HEK293 (cell line): ENCODE results near the gene PARD3.

Experiments used
- CTCF ChIA-PET: fragments of 350-600 bp; formaldehyde crosslinking; extraction: SDS; loops from one replicate; lab custom pipeline; 2021; ENCODE audit warnings: antibody characterized with exemption; lab: Yijun Ruan, JAX
- POLR2A ChIA-PET: fragments of 300-600 bp; formaldehyde crosslinking; extraction: SDS; loops from one replicate; lab custom pipeline; 2020; ENCODE audit warnings: antibody characterized with exemption, inconsistent platforms; lab: Yijun Ruan, JAX
- H3K27ac ChIP-seq: fragments of 200-500 bp; sonication (Bioruptor generic); 2 replicates; pipeline ENCODE4 v1.5.1; 2014; ENCODE audit warnings: low read depth, low read length, control low read depth, inconsistent platforms; ENCODE audit errors: extremely low read depth
- H3K36me3 ChIP-seq, 2 experiments: fragments of 200-500 bp in 1 of 2; sonication (Bioruptor generic) in 1 of 2; 1 replicate in 1 of 2; 2 replicates in 1 of 2; pipeline ENCODE4 v1.5.1; 2014 to 2017; ENCODE audit warnings: inconsistent platforms in 2 of 2, low read length in 2 of 2; ENCODE audit not compliant: control insufficient read depth in 2 of 2, insufficient read depth in 1 of 2
- H3K4me1 ChIP-seq: fragments of 200-500 bp; sonication (Bioruptor generic); 2 replicates; pipeline ENCODE4 v1.5.1; 2014; ENCODE audit warnings: mild to moderate bottlenecking, low read length, inconsistent platforms; ENCODE audit not compliant: control insufficient read depth, insufficient read depth
- H3K4me3 ChIP-seq: 2 replicates; pipeline ENCODE4 v1.5.1; 2011; ENCODE audit warnings: low read depth, mild to moderate bottlenecking, control low read depth, low read length, moderate library complexity
- H3K9me3 ChIP-seq: fragments of 200-500 bp; sonication (Bioruptor generic); 2 replicates; pipeline ENCODE4 v1.5.1; 2014; ENCODE audit warnings: low read depth, low read length, inconsistent platforms; ENCODE audit not compliant: control insufficient read depth, insufficient read depth
- AEBP2 ChIP-seq: fragments of 450-650 bp; formaldehyde crosslinking; IDR thresholded peaks from 2 replicates; pipeline ENCODE4 v1.5.1; 2016; ENCODE audit warnings: missing biosample characterization, missing genetic modification characterization, borderline replicate concordance
- BCL11A ChIP-seq: fragments of 450-650 bp; formaldehyde crosslinking; IDR thresholded peaks from 2 replicates; pipeline ENCODE4 v1.5.1; 2016; ENCODE audit warnings: low read depth, missing biosample characterization, missing genetic modification characterization
- GLI2 ChIP-seq: fragments of 450-650 bp; formaldehyde crosslinking; IDR thresholded peaks from 2 replicates; pipeline ENCODE4; 2017; ENCODE audit warnings: missing biosample characterization, missing genetic modification characterization, low read depth, borderline replicate concordance
- GLI4 ChIP-seq: fragments of 450-650 bp; formaldehyde crosslinking; IDR thresholded peaks from 2 replicates; pipeline ENCODE4 v1.5.1; 2016; ENCODE audit warnings: missing biosample characterization, missing genetic modification characterization
- ZNF114 ChIP-seq: fragments of 450-650 bp; formaldehyde crosslinking; IDR thresholded peaks from 2 replicates; pipeline ENCODE4 v1.5.0; 2017; ENCODE audit warnings: missing biosample characterization, missing genetic modification characterization
- ZNF138 ChIP-seq: fragments of 450-650 bp; formaldehyde crosslinking; IDR thresholded peaks from 2 replicates; pipeline ENCODE4 v1.5.1; 2016; ENCODE audit warnings: missing biosample characterization, missing genetic modification characterization, borderline replicate concordance
- ZNF146 ChIP-seq: fragments of 450-650 bp; formaldehyde crosslinking; IDR thresholded peaks from 2 replicates; pipeline ENCODE4 v1.5.1; 2016; ENCODE audit warnings: missing biosample characterization, missing genetic modification characterization
- ZNF416 ChIP-seq: fragments of 450-650 bp; formaldehyde crosslinking; IDR thresholded peaks from 2 replicates; pipeline ENCODE4 v1.5.1; 2016; ENCODE audit warnings: missing biosample characterization, missing genetic modification characterization
- ZNF426 ChIP-seq: fragments of 450-650 bp; formaldehyde crosslinking; IDR thresholded peaks from 2 replicates; pipeline ENCODE4 v1.5.1; 2017; ENCODE audit warnings: missing biosample characterization, missing genetic modification characterization, mild to moderate bottlenecking, inconsistent platforms, moderate library complexity
- ZNF501 ChIP-seq: fragments of 450-650 bp; formaldehyde crosslinking; IDR thresholded peaks from 2 replicates; pipeline ENCODE4 v1.5.1; 2016; ENCODE audit warnings: missing biosample characterization, missing genetic modification characterization
- ZNF513 ChIP-seq: fragments of 450-650 bp; IDR thresholded peaks from 2 replicates; pipeline ENCODE4 v1.5.1; 2018; ENCODE audit warnings: missing biosample characterization, missing genetic modification characterization
- ZNF555 ChIP-seq: fragments of 450-650 bp; formaldehyde crosslinking; conservative IDR thresholded peaks from 2 replicates; pipeline ENCODE4 v1.5.1; 2017; ENCODE audit warnings: missing biosample characterization, mild to moderate bottlenecking, missing genetic modification characterization, inconsistent platforms
- ZNF561 ChIP-seq: fragments of 450-650 bp; IDR thresholded peaks from 2 replicates; pipeline ENCODE4 v1.5.1; 2018; ENCODE audit warnings: missing biosample characterization, missing genetic modification characterization, borderline replicate concordance
- ZNF629 ChIP-seq: fragments of 450-650 bp; formaldehyde crosslinking; IDR thresholded peaks from 2 replicates; pipeline ENCODE4 v1.5.1; 2017; ENCODE audit warnings: missing biosample characterization, missing genetic modification characterization
- ZNF837 ChIP-seq: fragments of 450-650 bp; formaldehyde crosslinking; IDR thresholded peaks from 2 replicates; pipeline ENCODE4 v1.5.1; 2016; ENCODE audit warnings: missing biosample characterization, missing genetic modification characterization
- TF ChIP-seq, protein P1 (sequence below): fragments of 450-650 bp; formaldehyde crosslinking; IDR thresholded peaks from 2 replicates; pipeline ENCODE4 v1.5.1; 2017; ENCODE audit warnings: missing biosample characterization, missing genetic modification characterization
- TF ChIP-seq, protein P2 (sequence below): fragments of 450-650 bp; formaldehyde crosslinking; IDR thresholded peaks from 2 replicates; pipeline ENCODE4 v1.5.1; 2016; ENCODE audit warnings: missing biosample characterization, missing genetic modification characterization
- TF ChIP-seq, protein P3 (sequence below): fragments of 450-650 bp; formaldehyde crosslinking; IDR thresholded peaks from 2 replicates; pipeline ENCODE4 v1.5.1; 2017; ENCODE audit warnings: missing biosample characterization, missing genetic modification characterization
- TF ChIP-seq, protein P4 (sequence below): fragments of 450-650 bp; formaldehyde crosslinking; IDR thresholded peaks from 2 replicates; pipeline ENCODE4 v1.5.1; 2016; ENCODE audit warnings: missing biosample characterization, missing genetic modification characterization

Gene PARD3

DNA sequence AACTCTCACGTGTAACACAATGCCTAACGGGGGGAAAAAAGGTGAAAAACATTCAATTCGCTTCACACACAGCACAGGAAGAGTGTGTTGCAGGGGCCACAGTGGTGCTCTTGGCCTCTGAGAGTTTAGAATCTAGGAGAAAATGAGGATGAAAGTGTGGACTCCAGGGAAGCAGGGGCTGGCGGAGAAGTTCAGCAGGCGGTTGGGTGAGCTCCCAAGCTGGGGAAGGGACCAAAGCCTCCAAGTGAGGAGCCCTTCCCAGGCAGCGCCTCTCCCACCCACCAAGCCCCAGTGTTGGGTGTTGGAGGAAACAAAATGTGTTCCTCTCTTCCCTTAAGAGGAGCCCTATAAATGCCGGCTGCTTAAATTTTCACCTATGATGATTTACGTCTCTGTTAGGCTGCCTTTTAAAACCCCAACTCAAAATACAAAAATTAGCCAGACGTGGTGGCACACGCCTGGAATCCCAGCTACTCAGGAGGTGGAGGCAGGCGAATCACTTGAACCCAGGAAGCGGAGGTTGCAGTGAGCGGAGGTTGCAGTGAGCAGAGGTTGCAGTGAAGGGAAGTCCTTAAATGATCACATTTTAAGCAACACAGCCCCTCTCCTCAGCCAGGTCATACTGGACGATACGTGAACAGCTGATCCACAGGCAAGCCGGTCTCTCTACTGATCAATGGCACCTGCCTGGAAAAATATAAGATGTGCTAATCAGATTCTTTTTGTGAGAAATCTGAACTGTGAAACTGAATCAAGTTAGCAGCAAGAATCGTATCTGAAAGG, 735.2 kb downstream of the PARD3 start (continued):
- TF ChIP-seq BCL11A (no peak), ZNF629 (tag by site-specific recombination) (no peak), ZNF416 (tag by site-specific recombination) (no peak), ZNF146 (tag by site-specific recombination) (no peak), ZNF837 (tag by site-specific recombination) (no peak), GLI4 (no peak), ZNF501 (tag by site-specific recombination) (no peak), GLI2 (tag by site-specific recombination) (no peak)
- TF ChIP-seq, protein P1, sequence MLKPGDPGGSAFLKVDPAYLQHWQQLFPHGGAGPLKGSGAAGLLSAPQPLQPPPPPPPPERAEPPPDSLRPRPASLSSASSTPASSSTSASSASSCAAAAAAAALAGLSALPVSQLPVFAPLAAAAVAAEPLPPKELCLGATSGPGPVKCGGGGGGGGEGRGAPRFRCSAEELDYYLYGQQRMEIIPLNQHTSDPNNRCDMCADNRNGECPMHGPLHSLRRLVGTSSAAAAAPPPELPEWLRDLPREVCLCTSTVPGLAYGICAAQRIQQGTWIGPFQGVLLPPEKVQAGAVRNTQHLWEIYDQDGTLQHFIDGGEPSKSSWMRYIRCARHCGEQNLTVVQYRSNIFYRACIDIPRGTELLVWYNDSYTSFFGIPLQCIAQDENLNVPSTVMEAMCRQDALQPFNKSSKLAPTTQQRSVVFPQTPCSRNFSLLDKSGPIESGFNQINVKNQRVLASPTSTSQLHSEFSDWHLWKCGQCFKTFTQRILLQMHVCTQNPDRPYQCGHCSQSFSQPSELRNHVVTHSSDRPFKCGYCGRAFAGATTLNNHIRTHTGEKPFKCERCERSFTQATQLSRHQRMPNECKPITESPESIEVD = no peak

DNA sequence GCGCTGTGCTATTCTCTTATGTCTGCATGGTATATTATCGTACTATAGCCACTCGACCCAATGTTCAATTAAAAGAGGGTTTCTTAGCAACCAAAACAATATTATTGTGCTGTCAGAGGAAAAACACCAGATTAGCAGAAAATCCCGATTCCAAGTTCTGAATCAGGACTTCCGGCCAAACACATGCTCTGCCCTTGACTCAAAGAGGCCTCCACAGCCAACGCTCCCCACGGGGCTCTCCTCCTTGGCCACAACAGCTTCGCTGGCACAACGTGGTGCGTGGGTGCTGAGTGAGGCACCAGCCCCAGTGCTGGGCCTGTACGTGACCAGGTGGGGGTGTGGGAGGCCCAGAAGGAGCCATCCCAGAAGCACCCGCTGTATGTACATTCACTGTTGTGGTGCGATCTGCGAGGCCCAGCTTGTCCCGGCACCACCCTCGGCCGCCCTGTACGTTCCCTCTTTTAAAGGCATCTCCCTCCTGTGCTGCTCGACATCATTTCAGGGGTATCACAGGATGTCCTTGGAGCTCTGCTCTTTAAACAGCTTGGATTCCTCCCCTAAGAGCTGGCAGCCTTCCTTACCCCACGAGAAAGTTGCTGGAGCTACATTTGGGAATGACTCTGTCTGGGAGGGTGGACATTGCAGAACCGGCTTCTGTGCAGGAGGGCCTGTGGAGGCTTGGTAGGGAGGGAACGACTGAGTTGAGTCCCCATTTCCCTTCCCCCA, 736.2 kb downstream of the PARD3 start:
- no peak overlapping the region for H3K27ac ChIP-seq
- H3K4me1 ChIP-seq = no peaks in the 10 kb centered on the region
- TF ChIP-seq ZNF138 (no peak), ZNF513 (no peak)
- ChIA-PET POLR2A (no interaction called here), CTCF (no interaction called here)
- H3K9me3 ChIP-seq = no peaks in the 10 kb centered on the region
- no peak overlapping the region for H3K4me3 ChIP-seq
- no peaks in the 10 kb centered on the region for H3K36me3 ChIP-seq

DNA sequence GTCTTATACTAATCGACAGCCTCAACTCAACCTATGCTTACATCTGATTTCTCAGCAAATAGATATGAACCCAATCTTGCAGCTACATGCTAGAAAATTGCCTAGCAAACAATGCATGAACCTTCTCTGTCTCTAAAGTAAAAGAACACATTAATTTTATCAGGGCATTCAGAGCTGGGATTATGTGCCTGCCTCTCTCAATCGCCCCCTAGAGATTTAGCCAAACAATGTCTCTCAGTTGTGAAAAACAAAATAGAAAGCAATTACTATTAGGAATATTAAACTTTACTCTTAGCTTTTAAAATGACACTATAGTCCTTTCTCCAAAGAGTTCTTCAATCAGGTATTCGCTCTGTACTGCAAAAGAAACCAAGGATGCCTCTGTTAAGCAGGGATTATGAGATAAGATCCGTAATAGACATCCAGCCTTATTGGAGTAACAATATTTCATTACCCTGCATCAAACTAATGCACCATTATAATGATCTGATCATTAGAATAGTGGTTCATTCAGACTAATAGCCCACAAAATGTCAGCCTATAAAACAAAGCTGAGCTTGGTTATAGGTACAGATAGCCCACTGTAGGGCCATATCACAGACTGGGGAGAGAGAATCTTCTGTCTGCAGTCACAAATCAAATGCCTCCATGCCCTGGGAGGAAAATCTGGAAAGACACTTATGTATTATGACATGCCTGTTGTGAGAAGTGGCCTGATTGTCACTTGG, 736.9 kb downstream of the PARD3 start:
- H3K4me3 ChIP-seq = no peak overlapping the region
- no peaks in the 10 kb centered on the region for H3K36me3 ChIP-seq
- ChIA-PET CTCF (interaction anchor here (0.7 kb wide), 1 partner anchor 14 kb away, joined by 3 read pairs; no protein-coding TSS in a partner anchor), POLR2A (no interaction called here)
- no peak overlapping the region for H3K27ac ChIP-seq
- H3K4me1 ChIP-seq = no peaks in the 10 kb centered on the region
- no peaks in the 10 kb centered on the region for H3K9me3 ChIP-seq
- TF ChIP-seq, protein P2, sequence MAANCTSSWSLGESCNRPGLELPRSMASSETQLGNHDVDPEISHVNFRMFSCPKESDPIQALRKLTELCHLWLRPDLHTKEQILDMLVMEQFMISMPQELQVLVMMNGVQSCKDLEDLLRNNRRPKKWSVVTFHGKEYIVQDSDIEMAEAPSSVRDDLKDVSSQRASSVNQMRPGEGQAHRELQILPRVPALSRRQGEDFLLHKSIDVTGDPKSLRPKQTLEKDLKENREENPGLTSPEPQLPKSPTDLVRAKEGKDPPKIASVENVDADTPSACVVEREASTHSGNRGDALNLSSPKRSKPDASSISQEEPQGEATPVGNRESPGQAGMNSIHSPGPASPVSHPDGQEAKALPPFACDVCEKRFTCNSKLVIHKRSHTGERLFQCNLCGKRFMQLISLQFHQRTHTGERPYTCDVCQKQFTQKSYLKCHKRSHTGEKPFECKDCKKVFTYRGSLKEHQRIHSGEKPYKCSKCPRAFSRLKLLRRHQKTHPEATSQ (tag by site-specific recombination) = no peak
- TF ChIP-seq, protein P3, sequence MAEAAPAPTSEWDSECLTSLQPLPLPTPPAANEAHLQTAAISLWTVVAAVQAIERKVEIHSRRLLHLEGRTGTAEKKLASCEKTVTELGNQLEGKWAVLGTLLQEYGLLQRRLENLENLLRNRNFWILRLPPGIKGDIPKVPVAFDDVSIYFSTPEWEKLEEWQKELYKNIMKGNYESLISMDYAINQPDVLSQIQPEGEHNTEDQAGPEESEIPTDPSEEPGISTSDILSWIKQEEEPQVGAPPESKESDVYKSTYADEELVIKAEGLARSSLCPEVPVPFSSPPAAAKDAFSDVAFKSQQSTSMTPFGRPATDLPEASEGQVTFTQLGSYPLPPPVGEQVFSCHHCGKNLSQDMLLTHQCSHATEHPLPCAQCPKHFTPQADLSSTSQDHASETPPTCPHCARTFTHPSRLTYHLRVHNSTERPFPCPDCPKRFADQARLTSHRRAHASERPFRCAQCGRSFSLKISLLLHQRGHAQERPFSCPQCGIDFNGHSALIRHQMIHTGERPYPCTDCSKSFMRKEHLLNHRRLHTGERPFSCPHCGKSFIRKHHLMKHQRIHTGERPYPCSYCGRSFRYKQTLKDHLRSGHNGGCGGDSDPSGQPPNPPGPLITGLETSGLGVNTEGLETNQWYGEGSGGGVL (tag by site-specific recombination) = no peak
- TF ChIP-seq ZNF114 (tag by site-specific recombination) = no peak
- TF ChIP-seq ZNF555 (tag by site-specific recombination) = no peak
- no peak for TF ChIP-seq ZNF561
- TF ChIP-seq AEBP2 (tag by site-specific recombination) = no peak
- no peak for TF ChIP-seq ZNF426 (tag by site-specific recombination)
- TF ChIP-seq, protein P4, sequence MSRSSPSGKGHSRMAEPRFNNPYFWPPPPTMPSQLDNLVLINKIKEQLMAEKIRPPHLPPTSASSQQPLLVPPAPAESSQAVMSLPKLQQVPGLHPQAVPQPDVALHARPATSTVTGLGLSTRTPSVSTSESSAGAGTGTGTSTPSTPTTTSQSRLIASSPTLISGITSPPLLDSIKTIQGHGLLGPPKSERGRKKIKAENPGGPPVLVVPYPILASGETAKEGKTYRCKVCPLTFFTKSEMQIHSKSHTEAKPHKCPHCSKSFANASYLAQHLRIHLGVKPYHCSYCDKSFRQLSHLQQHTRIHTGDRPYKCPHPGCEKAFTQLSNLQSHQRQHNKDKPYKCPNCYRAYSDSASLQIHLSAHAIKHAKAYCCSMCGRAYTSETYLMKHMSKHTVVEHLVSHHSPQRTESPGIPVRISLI (tag by site-specific recombination) = no peak
